Left ventricle myocardium inferior (tissue), 1 donor: ENCODE measurements around the gene C19orf38. TPM values are rescaled to one million over a fixed set of nuclear protein-coding genes. Genes with fewer than 3 reads are reported as not detected.

Experiments used
- DNase-seq: peaks from one replicate; pipeline ENCODE4 v3.0.0-alpha.2; 2020
- H3K27ac ChIP-seq: fragments of 200-600 bp; replicated peaks from 2 replicates; pipeline ENCODE4 v1.8.0; 2021
- H3K27me3 ChIP-seq: fragments of 200-600 bp; 2 replicates; pipeline ENCODE4 v1.8.0; 2021; ENCODE audit warnings: low read depth
- H3K36me3 ChIP-seq: fragments of 200-600 bp; 2 replicates; pipeline ENCODE4 v1.8.0; 2021
- H3K4me1 ChIP-seq: fragments of 200-600 bp; 2 replicates; pipeline ENCODE4 v1.8.0; 2021
- H3K4me3 ChIP-seq: fragments of 200-600 bp; 2 replicates; pipeline ENCODE4 v1.8.0; 2021; ENCODE audit warnings: mild to moderate bottlenecking, moderate library complexity
- H3K9me3 ChIP-seq: fragments of 200-600 bp; replicated peaks from 2 replicates; pipeline ENCODE4 v1.8.0; 2021
- intact Hi-C: fragments of 100-400 bp; cut with micrococcal nuclease; formaldehyde crosslinking; loops from one replicate; pipeline ENCODE4 v1.11.0; 2022
- total RNA-seq: library from RNA; stranded (reverse); fragmentation: NEBNext Ultra II Directional; extraction: Animal tissue kit (Norgen Biotek cat#: 25700); gene quantifications from one replicate; pipeline ENCODE4 v1.2.1, GENCODE V29; 2021
- TF ChIP-seq, protein P1 (sequence below): fragments of 200-600 bp; IDR thresholded peaks from 2 replicates; pipeline ENCODE4 v1.8.0; 2021; ENCODE audit warnings: antibody characterized with exemption, mild to moderate bottlenecking, borderline replicate concordance
- donor health status: DM: no; HTN: yes; CAD: no; lungs with severe emphysema.

The C19orf38 gene
- total RNA-seq, 1 donor from 2014 or later, result 0.47 TPM

DNA sequence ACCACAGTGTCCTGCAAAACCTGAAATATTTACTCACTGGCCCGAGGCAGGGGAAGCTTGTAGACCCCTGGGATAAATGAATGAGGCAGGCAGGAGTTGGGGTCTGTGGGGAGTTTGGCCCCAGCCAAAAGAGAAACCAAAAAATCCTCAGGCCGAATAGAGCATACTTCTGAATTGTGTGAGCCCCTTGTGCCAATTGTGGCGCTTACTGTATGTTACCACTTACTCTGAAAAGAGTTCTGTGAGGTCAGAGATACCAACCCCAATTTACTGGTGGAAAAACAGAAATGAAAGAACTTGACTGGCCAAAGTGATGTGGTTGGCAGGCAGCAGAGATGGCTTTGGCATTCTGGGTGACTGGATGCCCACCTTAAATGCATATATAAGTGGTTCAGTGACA is 30.0 kb downstream of the C19orf38 start:
- Histone ChIP-seq H3K4me1 (peaks cover 97% of the 10 kb centered on the region), H3K4me3 (no peak overlapping the region), H3K9me3 (no peaks in the 10 kb centered on the region), H3K27ac (peak overlapping the region; percentile 78), H3K27me3 (no peaks in the 10 kb centered on the region), H3K36me3 (no peaks in the 10 kb centered on the region)
- DNase-seq, result no peak
- intact Hi-C loops, result no loop called here
- TF ChIP-seq, protein P1, sequence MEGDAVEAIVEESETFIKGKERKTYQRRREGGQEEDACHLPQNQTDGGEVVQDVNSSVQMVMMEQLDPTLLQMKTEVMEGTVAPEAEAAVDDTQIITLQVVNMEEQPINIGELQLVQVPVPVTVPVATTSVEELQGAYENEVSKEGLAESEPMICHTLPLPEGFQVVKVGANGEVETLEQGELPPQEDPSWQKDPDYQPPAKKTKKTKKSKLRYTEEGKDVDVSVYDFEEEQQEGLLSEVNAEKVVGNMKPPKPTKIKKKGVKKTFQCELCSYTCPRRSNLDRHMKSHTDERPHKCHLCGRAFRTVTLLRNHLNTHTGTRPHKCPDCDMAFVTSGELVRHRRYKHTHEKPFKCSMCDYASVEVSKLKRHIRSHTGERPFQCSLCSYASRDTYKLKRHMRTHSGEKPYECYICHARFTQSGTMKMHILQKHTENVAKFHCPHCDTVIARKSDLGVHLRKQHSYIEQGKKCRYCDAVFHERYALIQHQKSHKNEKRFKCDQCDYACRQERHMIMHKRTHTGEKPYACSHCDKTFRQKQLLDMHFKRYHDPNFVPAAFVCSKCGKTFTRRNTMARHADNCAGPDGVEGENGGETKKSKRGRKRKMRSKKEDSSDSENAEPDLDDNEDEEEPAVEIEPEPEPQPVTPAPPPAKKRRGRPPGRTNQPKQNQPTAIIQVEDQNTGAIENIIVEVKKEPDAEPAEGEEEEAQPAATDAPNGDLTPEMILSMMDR, result no peak

DNA sequence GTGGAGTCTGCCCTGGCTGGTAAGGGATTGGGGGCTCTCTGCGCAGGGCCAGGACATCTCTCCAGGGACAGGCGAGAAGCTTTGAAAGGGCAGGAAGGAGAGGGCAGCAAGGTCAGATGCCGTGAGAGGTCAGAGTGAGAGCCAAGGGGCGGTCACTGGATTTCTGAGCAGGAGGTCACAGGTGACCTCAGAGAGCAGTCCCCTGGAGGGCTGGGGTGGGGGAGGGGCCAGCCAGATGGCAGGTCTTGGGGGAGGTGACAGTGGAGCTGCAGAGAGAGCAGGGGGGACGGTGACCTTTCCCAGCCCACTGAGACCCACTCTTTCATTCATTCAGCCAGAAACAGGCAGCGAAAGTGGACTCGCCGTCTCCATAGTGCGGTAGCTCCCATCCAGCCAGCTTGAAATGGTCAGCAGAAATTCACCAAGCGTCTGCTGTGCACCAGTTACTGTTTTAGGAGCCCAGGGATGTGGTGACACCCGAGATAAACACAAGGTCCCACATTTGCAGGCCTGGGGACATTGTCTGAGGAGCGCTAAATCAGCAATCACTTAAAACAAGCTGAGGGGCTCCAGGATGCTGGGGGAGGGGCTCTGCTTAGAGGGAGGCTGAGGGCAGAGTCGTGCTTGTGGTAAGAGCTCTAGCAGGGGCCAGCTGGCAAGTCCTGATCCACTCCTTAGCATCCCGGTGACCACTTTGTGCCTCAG is 33.3 kb downstream of the C19orf38 start:
- TF ChIP-seq, protein P1, result no peak
- H3K4me1 ChIP-seq, result peaks cover 78% of the 10 kb centered on the region
- peak overlapping the region; percentile 23 for H3K4me3 ChIP-seq
- H3K36me3 ChIP-seq, result no peaks in the 10 kb centered on the region
- no peaks in the 10 kb centered on the region for H3K9me3 ChIP-seq
- no peak for DNase-seq
- H3K27ac ChIP-seq, result peak overlapping the region; percentile 78
- no peaks in the 10 kb centered on the region for H3K27me3 ChIP-seq
- intact Hi-C loops, result no loop called here

DNA sequence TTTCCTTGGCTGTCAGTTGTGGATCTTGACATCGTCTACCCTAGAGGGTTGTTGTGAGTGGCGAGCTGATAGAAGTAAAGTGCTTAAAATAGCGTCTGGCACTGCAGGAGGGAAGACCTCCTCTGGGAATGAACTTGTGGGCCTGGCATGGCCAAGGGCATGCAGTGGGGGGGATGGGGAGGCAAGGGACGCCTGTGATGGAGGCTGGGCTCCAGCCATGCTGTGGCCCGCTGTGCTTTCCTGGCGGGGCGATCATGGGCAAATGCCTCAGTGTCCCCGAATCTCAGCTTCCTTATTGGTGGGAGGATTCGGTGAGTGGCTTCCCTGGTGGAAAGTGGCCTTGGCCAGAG is 33.9 kb downstream of the C19orf38 start:
- Histone ChIP-seq H3K27me3 (no peaks in the 10 kb centered on the region), H3K27ac (peak overlapping the region; percentile 78), H3K4me3 (peak overlapping the region; percentile 23), H3K4me1 (peaks cover 78% of the 10 kb centered on the region), H3K36me3 (no peaks in the 10 kb centered on the region), H3K9me3 (no peaks in the 10 kb centered on the region)
- intact Hi-C loops, result no loop called here
- DNase-seq, result peak; percentile 48
- TF ChIP-seq, protein P1, result no peak

DNA sequence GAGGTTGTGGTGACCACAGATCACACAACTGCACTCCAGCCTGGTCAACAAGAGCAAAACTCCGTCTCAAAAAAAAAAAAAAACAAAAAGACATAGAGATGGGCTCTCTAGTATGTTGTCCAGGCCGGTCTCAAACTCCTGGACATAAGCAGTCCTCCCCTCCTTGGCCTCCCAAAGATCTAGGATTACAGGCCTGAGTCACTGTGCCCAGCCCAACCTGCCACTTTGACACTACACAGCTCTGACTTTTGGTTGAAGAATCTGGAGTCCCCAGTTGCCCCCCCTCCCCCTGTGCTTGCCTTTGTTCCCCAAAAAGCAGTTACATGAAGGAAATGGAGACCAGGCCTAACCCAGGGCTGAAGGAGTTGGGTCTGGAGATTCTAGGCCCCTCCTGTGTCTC is 36.1 kb downstream of the C19orf38 start:
- TF ChIP-seq, protein P1, result no peak
- Histone ChIP-seq H3K27me3 (no peaks in the 10 kb centered on the region), H3K9me3 (no peaks in the 10 kb centered on the region), H3K4me3 (no peak overlapping the region), H3K27ac (no peak overlapping the region), H3K36me3 (no peaks in the 10 kb centered on the region), H3K4me1 (peaks cover 70% of the 10 kb centered on the region)
- DNase-seq, result no peak
- intact Hi-C loops, result no loop called here

DNA sequence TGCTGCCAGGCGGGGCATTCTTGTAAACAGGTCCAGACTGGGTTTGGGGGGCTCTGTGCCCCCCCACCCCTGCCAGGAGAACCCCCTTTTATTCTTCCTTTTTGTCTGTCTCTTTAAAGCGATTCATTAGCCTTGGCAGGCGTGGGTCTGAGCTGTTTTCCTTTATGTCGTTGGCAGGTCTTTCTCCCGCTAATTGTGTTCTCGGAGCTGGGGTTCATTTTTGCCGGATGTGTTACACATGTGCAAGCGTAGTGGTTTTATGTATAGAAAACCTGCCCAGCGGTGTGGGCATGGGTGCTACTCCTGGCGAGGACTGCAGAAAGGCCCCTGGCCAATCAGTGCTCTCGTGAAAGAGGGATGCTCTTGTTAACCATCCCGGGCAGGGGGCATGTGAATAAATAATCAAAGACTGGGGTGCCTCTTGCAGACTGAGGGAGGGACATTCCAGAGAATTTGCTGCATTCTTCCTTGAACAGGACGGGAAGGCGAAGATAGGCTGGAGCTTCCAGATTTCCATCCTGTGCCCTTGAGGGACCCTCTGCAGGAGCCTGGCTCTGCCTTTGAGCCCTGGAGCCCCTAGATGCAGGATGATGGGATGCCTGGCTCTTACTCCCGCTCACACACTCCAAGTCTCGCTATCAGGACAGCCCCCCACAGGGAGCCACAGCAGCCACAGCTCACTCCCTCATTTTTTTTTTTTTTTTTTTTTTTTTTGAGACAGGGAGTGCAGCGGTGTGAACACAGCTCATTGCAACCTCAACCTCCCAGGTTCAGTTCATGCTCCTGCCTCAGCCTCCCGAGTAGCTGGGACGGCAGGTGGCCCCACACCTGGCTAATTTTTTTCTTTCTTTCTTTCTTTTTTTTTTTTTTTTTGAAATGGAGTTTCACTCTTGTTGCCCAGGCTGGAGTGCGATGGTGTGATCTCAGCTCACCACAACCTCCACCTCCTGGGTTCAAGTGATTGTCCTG is 37.3 kb downstream of the C19orf38 start:
- H3K27ac ChIP-seq, result no peak overlapping the region
- intact Hi-C loops, result no loop called here

More for the DNA sequence above, 37.3 kb downstream of the C19orf38 start:
- Histone ChIP-seq H3K36me3 (no peaks in the 10 kb centered on the region), H3K4me3 (no peak overlapping the region), H3K27me3 (no peaks in the 10 kb centered on the region), H3K9me3 (no peaks in the 10 kb centered on the region), H3K4me1 (peaks cover 59% of the 10 kb centered on the region)
- TF ChIP-seq, protein P1, result no peak
- no peak for DNase-seq
